GM19468 (cell line): ENCODE results near the gene ADAM19.

Experiments
- ATAC-seq: cut with Tn5 transposase; IDR thresholded peaks from one replicate; pipeline ENCODE4 v1.9.1; 2021; ENCODE audit warnings: mild to moderate bottlenecking, moderate library complexity, moderate number of reproducible peaks; ENCODE audit not compliant: unreplicated experiment; ENCODE audit errors: extremely low read depth

Gene ADAM19

DNA sequence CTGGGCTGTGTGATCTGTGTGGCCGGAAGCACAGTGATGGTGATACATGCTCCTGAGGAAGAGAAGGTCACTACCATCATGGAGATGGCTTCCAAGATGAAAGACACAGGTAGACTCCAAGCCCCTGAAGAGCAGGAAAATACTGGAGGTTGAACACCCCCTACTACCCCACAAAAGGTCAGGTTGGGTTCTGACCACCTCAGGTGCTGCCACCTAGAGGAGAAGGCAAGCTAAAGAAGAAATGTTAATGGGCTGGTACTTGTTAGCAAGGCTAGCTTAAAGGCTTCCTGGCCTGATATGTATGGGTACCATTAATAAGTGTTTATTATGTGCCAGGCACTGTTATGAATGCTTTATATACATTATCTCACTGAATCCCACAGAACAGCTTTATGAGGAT, 103.9 kb downstream of the ADAM19 start:
- ATAC-seq: no peak

DNA sequence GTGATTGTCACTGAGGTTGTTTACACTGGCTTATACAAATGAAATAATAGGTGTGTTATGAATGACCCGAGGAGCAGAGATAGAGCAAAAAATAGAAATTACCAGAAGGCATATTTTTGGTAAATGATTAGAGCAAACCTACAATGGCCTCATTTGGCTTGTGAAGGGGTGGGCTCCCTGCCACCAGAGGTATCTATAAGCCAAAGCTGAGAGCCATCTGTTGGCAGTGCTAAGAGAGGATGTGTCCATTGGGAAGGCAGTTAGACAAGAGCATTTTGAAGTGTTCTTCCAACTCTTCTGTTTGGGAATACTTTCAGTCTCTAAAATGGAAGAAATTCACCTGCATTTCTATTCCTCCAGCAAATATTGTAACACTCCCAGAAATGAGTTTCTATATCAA, 104.9 kb downstream of the ADAM19 start:
- no peak for ATAC-seq

- ATAC-seq: no peak
These were observed 105.9 kb downstream of the ADAM19 start for GRCh38 chr5:157469687-157470086.

GRCh38 chr5:157469073-157469472, 106.5 kb downstream of the ADAM19 start:
- no peak for ATAC-seq

GRCh38 chr5:157468293-157468965, 107.1 kb downstream of the ADAM19 start:
- no peak for ATAC-seq

- ATAC-seq: peak; percentile 93
These were observed 110.9 kb downstream of the ADAM19 start for GRCh38 chr5:157464519-157465171.

DNA sequence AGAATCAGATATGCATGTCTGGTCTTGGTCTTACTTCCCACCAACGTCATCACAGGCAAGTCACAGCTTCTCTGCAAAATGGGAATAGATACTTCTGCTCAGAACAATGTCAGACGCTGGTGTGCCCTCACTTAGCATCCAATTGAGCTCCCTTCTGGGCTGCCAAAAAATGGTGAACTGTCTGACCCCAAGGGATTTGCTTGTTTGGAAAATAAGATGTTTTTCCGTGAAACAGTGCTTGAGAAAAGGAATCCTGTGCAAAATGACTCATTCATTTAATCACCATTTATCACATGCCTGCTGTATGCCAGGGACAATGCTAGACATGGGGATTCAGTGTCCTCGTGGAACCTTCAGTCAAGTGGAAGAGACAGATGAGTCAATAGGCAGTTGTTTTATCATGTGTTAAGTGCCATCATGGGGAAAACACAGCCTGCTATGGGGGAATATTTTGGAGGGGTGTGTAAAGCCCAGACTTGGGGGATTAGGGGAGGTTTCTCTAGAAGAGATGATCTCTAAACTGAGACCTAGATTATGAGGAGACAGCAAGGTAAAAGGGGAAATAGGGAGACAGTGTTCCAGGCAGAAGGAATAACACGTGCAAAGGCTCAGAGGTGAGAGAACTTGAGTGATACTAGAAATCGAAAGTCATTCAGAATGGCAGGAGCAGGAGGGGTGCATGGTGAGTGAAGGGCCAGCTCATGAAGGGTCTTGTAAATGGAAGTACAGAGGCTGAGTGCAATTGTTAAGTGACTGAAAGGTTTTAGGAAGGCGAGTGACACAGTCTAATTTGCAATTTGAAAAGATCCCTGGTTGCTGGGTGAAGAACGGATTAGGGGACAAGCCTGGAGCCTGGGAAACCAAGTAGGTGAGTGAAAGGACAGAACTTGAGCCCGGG, 111.7 kb downstream of the ADAM19 start:
- ATAC-seq: no peak

- no peak for ATAC-seq
These were observed 112.5 kb downstream of the ADAM19 start for GRCh38 chr5:157463081-157463480.

DNA sequence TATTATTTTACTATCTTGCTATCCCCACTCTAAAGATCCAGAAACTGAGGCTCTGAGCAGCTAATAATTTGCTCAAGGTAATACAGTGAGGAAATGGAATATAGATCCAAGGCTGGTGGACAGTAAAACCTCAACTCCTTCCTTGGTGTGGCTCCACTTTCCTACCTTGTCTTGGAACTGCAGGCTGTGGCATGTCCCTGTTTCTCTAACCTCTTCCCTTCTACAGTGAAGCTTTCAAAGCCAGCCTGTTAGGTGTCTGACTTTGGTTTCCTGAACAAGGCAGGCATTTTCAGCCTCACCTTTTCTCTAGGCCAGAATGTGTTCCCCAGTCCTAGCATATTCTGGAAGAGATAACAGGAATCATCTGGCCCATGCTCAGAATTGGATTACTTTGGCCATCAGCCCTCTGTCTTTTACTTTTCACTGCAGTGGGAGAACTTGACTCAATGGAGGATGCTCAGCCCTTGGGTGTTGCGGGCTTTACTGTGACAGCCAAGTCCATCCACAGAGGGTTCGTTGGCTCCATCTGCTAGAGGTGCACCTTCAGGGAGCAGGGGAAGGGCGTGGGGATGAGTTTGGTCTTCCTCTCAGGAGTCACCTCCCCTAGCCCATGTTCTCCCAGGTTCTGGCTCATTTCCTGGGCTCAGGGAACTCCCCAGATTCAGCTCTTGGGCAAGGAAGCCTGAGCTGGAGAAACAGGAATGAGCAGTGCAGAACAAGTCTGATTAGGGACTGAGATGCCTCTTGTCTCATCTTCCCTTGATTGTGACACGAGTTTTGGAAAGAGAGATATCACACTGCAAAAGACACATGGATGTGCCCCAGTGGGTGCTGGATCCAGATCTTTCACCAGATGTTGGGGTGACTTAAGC, 114.4 kb downstream of the ADAM19 start:
- no peak for ATAC-seq

GRCh38 chr5:157459715-157460599, 115.6 kb downstream of the ADAM19 start, which contains the start of gene NIPAL4:
TSS of gene NIPAL4 (plus strand) at chr5:157460213. CDS start at chr5:157460321, 108 bp downstream.
- no peak for ATAC-seq

GRCh38 chr5:157458835-157459234, 116.7 kb downstream of the ADAM19 start:
- no peak for ATAC-seq

- ATAC-seq: no peak
These were observed 118.2 kb downstream of the ADAM19 start for GRCh38 chr5:157457391-157457790.

DNA sequence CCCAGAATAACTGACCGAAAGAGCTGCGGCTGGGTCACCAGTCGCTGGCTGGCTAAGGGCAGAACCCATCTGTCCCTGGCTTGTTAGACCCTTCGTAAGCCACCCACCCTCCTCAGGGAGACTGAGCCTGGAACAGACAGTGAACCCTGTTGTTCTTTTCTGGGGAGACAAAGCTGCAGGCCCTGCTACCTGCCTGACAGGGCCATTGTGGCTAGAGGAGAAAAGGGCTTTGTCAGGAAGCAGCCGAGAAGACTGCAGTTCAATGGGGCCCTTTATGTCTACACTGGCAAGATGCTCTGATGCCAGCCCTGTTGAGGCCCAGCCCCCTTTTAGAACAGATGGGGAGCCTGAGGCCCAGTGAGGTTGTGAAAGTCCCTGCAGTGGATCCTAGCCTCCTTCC, 119.3 kb downstream of the ADAM19 start:
- no peak for ATAC-seq

- no peak for ATAC-seq
These were observed 120.5 kb downstream of the ADAM19 start for GRCh38 chr5:157455057-157455456.

GRCh38 chr5:157454273-157454672, 121.3 kb downstream of the ADAM19 start:
- ATAC-seq: no peak

DNA sequence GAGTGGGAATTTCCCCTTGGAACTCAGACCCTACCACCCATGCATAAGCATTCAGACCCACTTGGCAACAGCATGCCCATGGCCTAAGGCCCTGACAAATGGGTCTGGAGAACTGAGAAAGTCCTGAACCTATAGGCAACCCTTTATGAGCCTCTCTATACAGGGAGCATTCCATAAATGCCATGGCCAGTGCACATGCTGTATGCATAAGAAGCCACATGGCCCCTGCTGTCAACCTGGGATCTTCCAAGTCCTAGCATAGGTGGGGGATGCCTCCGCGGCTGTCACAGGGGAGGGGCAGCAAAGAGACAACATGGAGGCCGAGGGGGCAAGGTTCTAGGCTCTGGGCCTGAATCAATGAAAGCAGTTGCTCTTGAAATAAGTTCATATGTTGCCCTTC, 123.8 kb downstream of the ADAM19 start:
- no peak for ATAC-seq

GRCh38 chr5:157450024-157450423, 125.6 kb downstream of the ADAM19 start:
- ATAC-seq: no peak

DNA sequence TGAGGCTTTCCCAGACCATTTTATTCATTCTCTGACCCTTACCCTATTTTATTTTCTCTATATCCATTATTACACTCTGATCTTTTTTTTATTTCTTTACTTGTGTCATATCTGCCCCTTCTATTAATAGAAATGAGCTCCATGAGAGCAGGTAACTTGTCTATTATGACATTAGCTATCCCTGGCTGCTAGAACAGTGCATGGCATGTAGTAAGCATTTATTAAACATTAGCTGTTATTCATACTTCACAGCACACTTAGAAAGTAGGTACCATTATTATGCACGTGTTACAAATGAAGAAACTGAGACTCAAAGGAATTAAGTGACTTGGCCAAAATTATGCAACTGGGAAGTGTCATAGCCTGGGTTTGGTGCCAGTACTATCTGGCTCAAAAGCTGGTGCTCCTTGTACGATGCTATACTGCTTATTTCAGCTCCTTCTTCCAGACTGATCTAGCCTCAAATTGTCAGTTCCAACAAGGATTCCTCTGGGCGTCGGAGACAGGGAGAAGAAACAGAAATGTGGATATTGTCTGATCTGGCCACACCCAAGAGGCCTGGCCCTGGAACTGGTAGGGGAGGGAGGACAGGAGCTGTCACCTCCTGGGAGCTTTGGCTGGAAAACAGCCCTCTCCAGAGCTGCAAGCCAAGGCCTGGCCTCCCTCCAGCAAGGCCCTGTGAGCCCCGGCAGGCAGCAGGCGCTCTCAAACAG, 126.4 kb downstream of the ADAM19 start:
- no peak for ATAC-seq
